Measurements from ENCODE around the gene DAND5. TPM values are rescaled to one million over a fixed set of nuclear protein-coding genes. Genes with fewer than 3 reads are reported as not detected.

Gene DAND5
- total and polyA plus RNA-seq, 2 of the 13 experiments (the other 11 are each of a cell fraction or from before 2014, with no cell fraction given) = 0.04 TPM; not detected in 1

GRCh38 chr19:12985049-12985776 is 15.8 kb downstream of the DAND5 start (continued):
- TF ChIP-seq ZNF34 (CRISPR knock-in tag; IDR thresholded peaks at IDR 0.05; ENCODE audit: borderline replicate concordance) (0 out of 2 replicates have a peak, but pooled peaks have one; percentile 34), ZNF746 (CRISPR knock-in tag; IDR thresholded peaks at IDR 0.05) (0 out of 2 replicates have a peak, but pooled peaks have one; percentile 31), ATF7 (IDR thresholded peaks at IDR 0.05) (no peak), ATF7 (CRISPR knock-in tag; IDR thresholded peaks at IDR 0.05) (0 out of 2 replicates have a peak, but pooled peaks have one; percentile 45), MAX (IDR thresholded peaks at IDR 0.05) (peak; percentile 98), RNF2 (conservative IDR thresholded peaks at IDR 0.05; ENCODE audit: low read depth) (0 out of 2 replicates have a peak, but pooled peaks have one; percentile 56), ZNF451 (CRISPR knock-in tag; IDR thresholded peaks at IDR 0.05) (0 out of 2 replicates have a peak, but pooled peaks have one; percentile 33), ZNF17 (CRISPR knock-in tag; IDR thresholded peaks at IDR 0.05) (no peak), ZNF138 (CRISPR knock-in tag; IDR thresholded peaks at IDR 0.05; ENCODE audit: low read depth) (0 out of 2 replicates have a peak, but pooled peaks have one; percentile 49), NR1H2 (CRISPR knock-in tag; IDR thresholded peaks at IDR 0.05; ENCODE audit: borderline replicate concordance, low read depth) (0 out of 2 replicates have a peak, but pooled peaks have one; percentile 29), TIGD3 (CRISPR knock-in tag; IDR thresholded peaks at IDR 0.05; ENCODE audit: borderline replicate concordance) (0 out of 2 replicates have a peak, but pooled peaks have one; percentile 73), CHCHD3 (CRISPR knock-in tag; IDR thresholded peaks at IDR 0.05) (peak; percentile 52; the same call in 1 of the 2 replicates), SETDB1 (CRISPR knock-in tag; IDR thresholded peaks at IDR 0.05; ENCODE audit: borderline replicate concordance) (no peak), HOXA3 (CRISPR knock-in tag; IDR thresholded peaks at IDR 0.05) (peak; percentile 46; the same call in 1 of the 2 replicates), POLR2A (IDR thresholded peaks at IDR 0.05; ENCODE audit: insufficient read depth in 1 of 2, low read depth in 2 of 2, low read length in 2 of 2) (peak in 1 of 2 experiments; percentile 28; a peak in 1 of 4 replicates), CBX1 (IDR thresholded peaks at IDR 0.05; ENCODE audit: low read depth) (no peak), ZNF792 (CRISPR knock-in tag; IDR thresholded peaks at IDR 0.05) (peak; percentile 74; the same call in 1 of the 2 replicates), NR2C2 (CRISPR knock-in tag; IDR thresholded peaks at IDR 0.05; ENCODE audit: borderline replicate concordance) (peak; percentile 51; the same call in 1 of the 2 replicates), ZBTB7A (CRISPR knock-in tag; IDR thresholded peaks at IDR 0.05) (no peak), ZNF713 (CRISPR knock-in tag; IDR thresholded peaks at IDR 0.05) (peak; percentile 69; the same call in 1 of the 2 replicates), MXI1 (IDR thresholded peaks at IDR 0.05; ENCODE audit: borderline replicate concordance, low read depth, low read length) (peak; percentile 96; the same call in 2 of the 3 replicates), NR0B2 (CRISPR knock-in tag; IDR thresholded peaks at IDR 0.05) (peak; percentile 83), ZKSCAN5 (CRISPR knock-in tag; IDR thresholded peaks at IDR 0.05) (0 out of 2 replicates have a peak, but pooled peaks have one; percentile 20)
- TF ChIP-seq, protein P1, sequence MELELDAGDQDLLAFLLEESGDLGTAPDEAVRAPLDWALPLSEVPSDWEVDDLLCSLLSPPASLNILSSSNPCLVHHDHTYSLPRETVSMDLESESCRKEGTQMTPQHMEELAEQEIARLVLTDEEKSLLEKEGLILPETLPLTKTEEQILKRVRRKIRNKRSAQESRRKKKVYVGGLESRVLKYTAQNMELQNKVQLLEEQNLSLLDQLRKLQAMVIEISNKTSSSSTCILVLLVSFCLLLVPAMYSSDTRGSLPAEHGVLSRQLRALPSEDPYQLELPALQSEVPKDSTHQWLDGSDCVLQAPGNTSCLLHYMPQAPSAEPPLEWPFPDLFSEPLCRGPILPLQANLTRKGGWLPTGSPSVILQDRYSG (CRISPR knock-in tag; IDR thresholded peaks at IDR 0.05) = no peak
- TF ChIP-seq, protein P2, sequence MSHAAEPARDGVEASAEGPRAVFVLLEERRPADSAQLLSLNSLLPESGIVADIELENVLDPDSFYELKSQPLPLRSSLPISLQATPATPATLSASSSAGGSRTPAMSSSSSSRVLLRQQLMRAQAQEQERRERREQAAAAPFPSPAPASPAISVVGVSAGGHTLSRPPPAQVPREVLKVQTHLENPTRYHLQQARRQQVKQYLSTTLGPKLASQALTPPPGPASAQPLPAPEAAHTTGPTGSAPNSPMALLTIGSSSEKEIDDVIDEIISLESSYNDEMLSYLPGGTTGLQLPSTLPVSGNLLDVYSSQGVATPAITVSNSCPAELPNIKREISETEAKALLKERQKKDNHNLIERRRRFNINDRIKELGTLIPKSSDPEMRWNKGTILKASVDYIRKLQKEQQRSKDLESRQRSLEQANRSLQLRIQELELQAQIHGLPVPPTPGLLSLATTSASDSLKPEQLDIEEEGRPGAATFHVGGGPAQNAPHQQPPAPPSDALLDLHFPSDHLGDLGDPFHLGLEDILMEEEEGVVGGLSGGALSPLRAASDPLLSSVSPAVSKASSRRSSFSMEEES (CRISPR knock-in tag; IDR thresholded peaks at IDR 0.05) = peak; percentile 77
- TF ChIP-seq, protein P3, sequence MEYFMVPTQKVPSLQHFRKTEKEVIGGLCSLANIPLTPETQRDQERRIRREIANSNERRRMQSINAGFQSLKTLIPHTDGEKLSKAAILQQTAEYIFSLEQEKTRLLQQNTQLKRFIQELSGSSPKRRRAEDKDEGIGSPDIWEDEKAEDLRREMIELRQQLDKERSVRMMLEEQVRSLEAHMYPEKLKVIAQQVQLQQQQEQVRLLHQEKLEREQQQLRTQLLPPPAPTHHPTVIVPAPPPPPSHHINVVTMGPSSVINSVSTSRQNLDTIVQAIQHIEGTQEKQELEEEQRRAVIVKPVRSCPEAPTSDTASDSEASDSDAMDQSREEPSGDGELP (IDR thresholded peaks at IDR 0.05; ENCODE audit: borderline replicate concordance, low read depth) = peak; percentile 81

Data from HepG2 (cell line).